ENCODE data around the gene KIF3B.
"Not testable (repeated sequence)": the region's sequence is repeated elsewhere in the genome, so short reads cannot be mapped to it uniquely, and the experiment has no call there.

The KIF3B gene

GRCh38 chr20:32249030-32249738 is 28.3 kb upstream of the KIF3B start:
- no peak for TF ChIP-seq CTCF (conservative IDR thresholded peaks at IDR 0.05)
- no peak overlapping the region for H3K27ac ChIP-seq

- no peak overlapping the region for H3K27ac ChIP-seq
- TF ChIP-seq CTCF (conservative IDR thresholded peaks at IDR 0.05) = no peak
These were observed 26.0 kb upstream of the KIF3B start for GRCh38 chr20:32251470-32251869.

GRCh38 chr20:32252189-32252588 is 25.3 kb upstream of the KIF3B start:
- TF ChIP-seq CTCF (conservative IDR thresholded peaks at IDR 0.05) = no peak
- H3K27ac ChIP-seq = no peak overlapping the region

GRCh38 chr20:32260973-32261372 is 16.5 kb upstream of the KIF3B start:
- H3K27ac ChIP-seq = not testable (repeated sequence)

- TF ChIP-seq CTCF (conservative IDR thresholded peaks at IDR 0.05) = no peak
- no peak overlapping the region for H3K27ac ChIP-seq
These were observed 15.8 kb upstream of the KIF3B start for GRCh38 chr20:32261644-32262043.

- TF ChIP-seq CTCF (conservative IDR thresholded peaks at IDR 0.05) = no peak
- peak overlapping the region; percentile 30; the same call in 1 of the 2 replicates for H3K27ac ChIP-seq
These were observed 14.0 kb upstream of the KIF3B start for GRCh38 chr20:32263398-32263954.

- no peak for TF ChIP-seq CTCF (conservative IDR thresholded peaks at IDR 0.05)
These were observed 5.8 kb upstream of the KIF3B start for GRCh38 chr20:32271620-32272019.

GRCh38 chr20:32274359-32274758 is 3.1 kb upstream of the KIF3B start:
- no peak overlapping the region for H3K27ac ChIP-seq
- no peak for TF ChIP-seq CTCF (conservative IDR thresholded peaks at IDR 0.05)

More at GRCh38 chr20:32271620-32272019, 5.8 kb upstream of the KIF3B start:
- H3K27ac ChIP-seq = no peak overlapping the region

- H3K27ac ChIP-seq = not testable (repeated sequence)
These were observed 2.3 kb upstream of the KIF3B start for GRCh38 chr20:32275163-32275562.
